Dedifferentiated amniotic fluid mesenchymal stem cell (primary cell): ENCODE data around the gene ADIPOR2.
"Not testable (repeated sequence)": the region's sequence is repeated elsewhere in the genome, so short reads cannot be mapped to it uniquely, and the experiment has no call there.

Source experiments
- DNase-seq: peaks from one replicate; pipeline ENCODE4 v3.0.0-alpha.2; 2016; ENCODE audit errors: extremely low spot score

The ADIPOR2 gene

GRCh38 chr12:1732914-1733313 is 42.0 kb downstream of the ADIPOR2 start:
- DNase-seq = no peak

- DNase-seq = not testable (repeated sequence)
Measured at GRCh38 chr12:1733712-1734111, 42.8 kb downstream of the ADIPOR2 start.

GRCh38 chr12:1737652-1738286 is 46.9 kb downstream of the ADIPOR2 start:
- no peak for DNase-seq

- DNase-seq = no peak
Measured at GRCh38 chr12:1738446-1738845, 47.6 kb downstream of the ADIPOR2 start.

- DNase-seq = no peak
Measured at GRCh38 chr12:1739368-1739767, 48.5 kb downstream of the ADIPOR2 start.

GRCh38 chr12:1740161-1740948 is 49.5 kb downstream of the ADIPOR2 start:
- no peak for DNase-seq

- no peak for DNase-seq
Measured at GRCh38 chr12:1741154-1741949, 50.5 kb downstream of the ADIPOR2 start.

- DNase-seq = no peak
Measured at GRCh38 chr12:1744932-1745331, 54.1 kb downstream of the ADIPOR2 start.

- no peak for DNase-seq
Measured at GRCh38 chr12:1747609-1748008, 56.7 kb downstream of the ADIPOR2 start.

- no peak for DNase-seq
Measured at GRCh38 chr12:1749019-1749418, 58.1 kb downstream of the ADIPOR2 start.

GRCh38 chr12:1750300-1750699 is 59.4 kb downstream of the ADIPOR2 start:
- no peak for DNase-seq

GRCh38 chr12:1758376-1758775 is 67.5 kb downstream of the ADIPOR2 start:
- no peak for DNase-seq

- DNase-seq = no peak
Measured at GRCh38 chr12:1758887-1759286, 68.0 kb downstream of the ADIPOR2 start.

GRCh38 chr12:1760566-1761382 is 69.9 kb downstream of the ADIPOR2 start:
- no peak for DNase-seq

GRCh38 chr12:1761857-1762256 is 71.0 kb downstream of the ADIPOR2 start:
- DNase-seq = no peak

GRCh38 chr12:1763153-1763552 is 72.3 kb downstream of the ADIPOR2 start:
- DNase-seq = no peak

- DNase-seq = no peak
Measured at GRCh38 chr12:1766110-1766509, 75.2 kb downstream of the ADIPOR2 start.

GRCh38 chr12:1767407-1768090 is 76.7 kb downstream of the ADIPOR2 start:
- DNase-seq = no peak

GRCh38 chr12:1768615-1769014 is 77.7 kb downstream of the ADIPOR2 start:
- no peak for DNase-seq

GRCh38 chr12:1769809-1770494 is 79.1 kb downstream of the ADIPOR2 start:
- no peak for DNase-seq
